ENCODE results near the gene FBXO48. TPM values are rescaled to one million over a fixed set of nuclear protein-coding genes. Genes with fewer than 3 reads are reported as not detected.

FBXO48 gene
- total RNA-seq, 1 donor from 2014 or later: 1.8 TPM

GRCh38 chr2:68476454-68476853, 9.4 kb upstream of the FBXO48 start:
- H3K9me3 ChIP-seq: no peaks in the 10 kb centered on the region
- intact Hi-C loops (cut with DNase I): no loop called here
- ATAC-seq: no peak
- no peaks in the 10 kb centered on the region for H3K27me3 ChIP-seq
- no peak overlapping the region for H3K4me3 ChIP-seq
- TF ChIP-seq, protein P1, sequence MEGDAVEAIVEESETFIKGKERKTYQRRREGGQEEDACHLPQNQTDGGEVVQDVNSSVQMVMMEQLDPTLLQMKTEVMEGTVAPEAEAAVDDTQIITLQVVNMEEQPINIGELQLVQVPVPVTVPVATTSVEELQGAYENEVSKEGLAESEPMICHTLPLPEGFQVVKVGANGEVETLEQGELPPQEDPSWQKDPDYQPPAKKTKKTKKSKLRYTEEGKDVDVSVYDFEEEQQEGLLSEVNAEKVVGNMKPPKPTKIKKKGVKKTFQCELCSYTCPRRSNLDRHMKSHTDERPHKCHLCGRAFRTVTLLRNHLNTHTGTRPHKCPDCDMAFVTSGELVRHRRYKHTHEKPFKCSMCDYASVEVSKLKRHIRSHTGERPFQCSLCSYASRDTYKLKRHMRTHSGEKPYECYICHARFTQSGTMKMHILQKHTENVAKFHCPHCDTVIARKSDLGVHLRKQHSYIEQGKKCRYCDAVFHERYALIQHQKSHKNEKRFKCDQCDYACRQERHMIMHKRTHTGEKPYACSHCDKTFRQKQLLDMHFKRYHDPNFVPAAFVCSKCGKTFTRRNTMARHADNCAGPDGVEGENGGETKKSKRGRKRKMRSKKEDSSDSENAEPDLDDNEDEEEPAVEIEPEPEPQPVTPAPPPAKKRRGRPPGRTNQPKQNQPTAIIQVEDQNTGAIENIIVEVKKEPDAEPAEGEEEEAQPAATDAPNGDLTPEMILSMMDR (IDR thresholded peaks at IDR 0.05): no peak
- no peak overlapping the region for H3K27ac ChIP-seq
- DNase-seq: no peak
- no peaks in the 10 kb centered on the region for H3K4me1 ChIP-seq
- H3K36me3 ChIP-seq: no peaks in the 10 kb centered on the region

GRCh38 chr2:68475576-68475975, 8.5 kb upstream of the FBXO48 start:
- no peak overlapping the region for H3K27ac ChIP-seq
- no peaks in the 10 kb centered on the region for H3K9me3 ChIP-seq
- DNase-seq: no peak
- no peak overlapping the region for H3K4me3 ChIP-seq
- ATAC-seq: no peak
- H3K27me3 ChIP-seq: no peaks in the 10 kb centered on the region
- no peaks in the 10 kb centered on the region for H3K36me3 ChIP-seq
- no peaks in the 10 kb centered on the region for H3K4me1 ChIP-seq
- TF ChIP-seq, protein P1 (IDR thresholded peaks at IDR 0.05): no peak
- intact Hi-C loops (cut with DNase I): no loop called here

DNA sequence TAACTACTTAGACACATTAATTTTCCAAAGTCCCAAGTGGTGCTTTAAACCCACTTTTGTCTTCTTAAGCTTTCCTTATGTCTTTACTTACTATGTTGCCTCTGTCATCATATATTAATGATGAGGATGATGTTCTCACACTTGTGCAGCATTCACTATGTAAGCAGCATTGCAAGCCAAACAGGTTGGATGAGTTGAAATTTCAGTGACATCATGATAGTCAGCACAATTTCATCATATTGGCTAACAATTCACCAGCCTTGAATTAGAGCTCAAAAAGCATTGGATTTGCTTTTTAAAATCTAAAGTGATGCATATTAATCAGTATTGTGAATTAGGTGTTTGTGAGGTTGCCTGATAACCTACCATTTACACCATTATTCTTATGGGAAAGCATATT, 8.0 kb upstream of the FBXO48 start:
- Histone ChIP-seq H3K4me1 (no peaks in the 10 kb centered on the region), H3K36me3 (no peaks in the 10 kb centered on the region), H3K4me3 (no peak overlapping the region), H3K27ac (no peak overlapping the region), H3K9me3 (no peaks in the 10 kb centered on the region), H3K27me3 (no peaks in the 10 kb centered on the region)
- intact Hi-C loops (cut with DNase I): no loop called here
- ATAC-seq (no peak), DNase-seq (no peak)
- TF ChIP-seq, protein P1 (IDR thresholded peaks at IDR 0.05): no peak

GRCh38 chr2:68472796-68473414, 5.8 kb upstream of the FBXO48 start:
- intact Hi-C loops (cut with DNase I): no loop called here
- H3K27me3 ChIP-seq: no peaks in the 10 kb centered on the region
- peaks cover 6% of the 10 kb centered on the region for H3K4me1 ChIP-seq
- no peak for DNase-seq
- ATAC-seq: no peak
- H3K4me3 ChIP-seq: no peak overlapping the region
- H3K27ac ChIP-seq: no peak overlapping the region
- TF ChIP-seq, protein P1 (IDR thresholded peaks at IDR 0.05): no peak
- no peaks in the 10 kb centered on the region for H3K9me3 ChIP-seq
- no peaks in the 10 kb centered on the region for H3K36me3 ChIP-seq

GRCh38 chr2:68471385-68471784, 4.3 kb upstream of the FBXO48 start:
- no peak overlapping the region for H3K4me3 ChIP-seq
- no peak overlapping the region for H3K27ac ChIP-seq
- TF ChIP-seq, protein P1 (IDR thresholded peaks at IDR 0.05): no peak
- DNase-seq (no peak), ATAC-seq (no peak)
- H3K36me3 ChIP-seq: no peaks in the 10 kb centered on the region
- H3K4me1 ChIP-seq: peaks cover 10% of the 10 kb centered on the region
- H3K27me3 ChIP-seq: no peaks in the 10 kb centered on the region
- intact Hi-C loops (cut with DNase I): no loop called here
- H3K9me3 ChIP-seq: no peaks in the 10 kb centered on the region

- no peak overlapping the region for H3K4me3 ChIP-seq
- no peaks in the 10 kb centered on the region for H3K27me3 ChIP-seq
- H3K27ac ChIP-seq: no peak overlapping the region
- H3K9me3 ChIP-seq: no peaks in the 10 kb centered on the region
- TF ChIP-seq, protein P1 (IDR thresholded peaks at IDR 0.05): no peak
- DNase-seq (no peak), ATAC-seq (no peak)
- peaks cover 15% of the 10 kb centered on the region for H3K4me1 ChIP-seq
- intact Hi-C loops (cut with DNase I): no loop called here
- H3K36me3 ChIP-seq: no peaks in the 10 kb centered on the region
Observed at GRCh38 chr2:68469935-68470334, 2.8 kb upstream of the FBXO48 start.
